ENCODE results near the gene ZFYVE16. TPM values are rescaled to one million over a fixed set of nuclear protein-coding genes. Genes with fewer than 3 reads are reported as not detected.

The ZFYVE16 gene
- total and polyA plus RNA-seq, 2 of the 13 experiments (the other 11 are each of a cell fraction or from before 2014, with no cell fraction given) = 9.3 to 33.3 TPM

GRCh38 chr5:80487829-80488721 lies 80.2 kb downstream of the ZFYVE16 start, which contains the start of gene FAM151B (continued):
- TF ChIP-seq THAP8 (CRISPR knock-in tag; IDR thresholded peaks at IDR 0.05; ENCODE audit: borderline replicate concordance) (peak; percentile 82; the same call in 1 of the 2 replicates), HMGXB4 (CRISPR knock-in tag; IDR thresholded peaks at IDR 0.05; ENCODE audit: borderline replicate concordance in 1 of 2, low read depth in 1 of 2) (peak; percentile 53 to 88; a peak in 3 of 4 replicates), TMF1 (CRISPR knock-in tag; IDR thresholded peaks at IDR 0.05; ENCODE audit: low read depth) (peak; percentile 78; the same call in 1 of the 2 replicates), FOXC1 (CRISPR knock-in tag; IDR thresholded peaks at IDR 0.05; ENCODE audit: borderline replicate concordance) (peak; percentile 36), MTF1 (CRISPR knock-in tag; IDR thresholded peaks at IDR 0.05) (no peak), DR1 (CRISPR knock-in tag; IDR thresholded peaks at IDR 0.05) (peak; percentile 70), ETV6 (CRISPR knock-in tag; conservative IDR thresholded peaks at IDR 0.05) (no peak), ZBTB10 (CRISPR knock-in tag; IDR thresholded peaks at IDR 0.05; ENCODE audit: borderline replicate concordance) (peak; percentile 68; the same call in 1 of the 2 replicates), ARID4A (CRISPR knock-in tag; IDR thresholded peaks at IDR 0.05; ENCODE audit: borderline replicate concordance) (peak; percentile 95), ARNT2 (CRISPR knock-in tag; IDR thresholded peaks at IDR 0.05; ENCODE audit: low read depth) (peak; percentile 80), HNF4A (CRISPR knock-in tag; IDR thresholded peaks at IDR 0.05) (peak; percentile 11), MLX (CRISPR knock-in tag; IDR thresholded peaks at IDR 0.05) (no peak), SP140L (CRISPR knock-in tag; IDR thresholded peaks at IDR 0.05; ENCODE audit: borderline replicate concordance) (0 out of 2 replicates have a peak, but pooled peaks have one; percentile 11), ZNF691 (CRISPR knock-in tag; IDR thresholded peaks at IDR 0.05; ENCODE audit: borderline replicate concordance, low read depth) (peak; percentile 69; the same call in 1 of the 2 replicates), RARG (CRISPR knock-in tag; IDR thresholded peaks at IDR 0.05; ENCODE audit: low read depth) (0 out of 2 replicates have a peak, but pooled peaks have one; percentile 32)
